WTC11 (cell line): ENCODE measurements around the gene DLGAP5. TPM values are rescaled to one million over a fixed set of nuclear protein-coding genes. Genes with fewer than 3 reads are reported as not detected.

Experiments
- ATAC-seq: fragments of 200-7000 bp; cut with Tn5 transposase; 2 replicates; pipeline ENCODE4 v1.10.0; 2021; ENCODE audit warnings: mild to moderate bottlenecking, moderate library complexity
- CTCF ChIA-PET: fragments of 300-600 bp; sonication (Branson Sonifier 250); formaldehyde crosslinking; loops from one replicate; lab custom pipeline; 2021; ENCODE audit warnings: antibody characterized with exemption; lab: Charles Lee
- POLR2A ChIA-PET: fragments of 350-600 bp; sonication (Branson Sonifier 250); formaldehyde crosslinking; loops from one replicate; lab custom pipeline; 2021; ENCODE audit warnings: antibody characterized with exemption; lab: Charles Lee
- DNase-seq: peaks from one replicate; pipeline ENCODE4 v3.0.0; 2021; ENCODE audit warnings: low spot score
- H3K27ac Mint-ChIP-seq: 2 replicates; pipeline ENCODE4 v1.8.0; 2021; ENCODE audit warnings: mixed read lengths
- H3K27me3 Mint-ChIP-seq: 2 replicates; pipeline ENCODE4 v1.8.0; 2021; ENCODE audit warnings: low read depth, mild to moderate bottlenecking, moderate library complexity, mixed read lengths
- H3K36me3 Mint-ChIP-seq: 2 replicates; pipeline ENCODE4 v1.8.0; 2021; ENCODE audit warnings: mixed read lengths
- H3K4me1 Mint-ChIP-seq: 2 replicates; pipeline ENCODE4 v1.8.0; 2022; ENCODE audit warnings: mixed read lengths
- H3K4me3 Mint-ChIP-seq: 2 replicates; pipeline ENCODE4 v1.8.0; 2021; ENCODE audit warnings: mild to moderate bottlenecking, moderate library complexity, mixed read lengths
- H3K9me3 Mint-ChIP-seq: 2 replicates; pipeline ENCODE4 v1.8.0; 2021; ENCODE audit warnings: mixed read lengths
- AR ChIP-seq: fragments of 250-450 bp; sonication (Bioruptor Pico); IDR thresholded peaks from 2 replicates; pipeline ENCODE4 v1.9.0; 2021; ENCODE audit warnings: mild to moderate bottlenecking
- CBFB ChIP-seq: sonication (generic); formaldehyde crosslinking; IDR thresholded peaks from 2 replicates; pipeline ENCODE4 v1.8.1; 2022; ENCODE audit warnings: mild to moderate bottlenecking, low read depth, missing genetic modification reagents
- ELF4 ChIP-seq: sonication (generic); formaldehyde crosslinking; IDR thresholded peaks from 2 replicates; pipeline ENCODE4 v1.8.1; 2022; ENCODE audit warnings: low read depth, mild to moderate bottlenecking, moderate library complexity, missing genetic modification reagents
- ESRRA ChIP-seq: sonication (generic); formaldehyde crosslinking; IDR thresholded peaks from 2 replicates; pipeline ENCODE4 v1.8.1; 2022; ENCODE audit warnings: mild to moderate bottlenecking, missing genetic modification reagents, borderline replicate concordance
- JAZF1 ChIP-seq: fragments of 250-450 bp; sonication (Bioruptor Pico); IDR thresholded peaks from 2 replicates; pipeline ENCODE4 v1.9.0; 2021; ENCODE audit warnings: moderate library complexity, mild to moderate bottlenecking, inconsistent platforms
- NFYB ChIP-seq: sonication (generic); formaldehyde crosslinking; conservative IDR thresholded peaks from 2 replicates; pipeline ENCODE4 v1.8.0; 2022; ENCODE audit warnings: low read depth, missing genetic modification reagents
- NR3C1 ChIP-seq: sonication (generic); formaldehyde crosslinking; conservative IDR thresholded peaks from 2 replicates; pipeline ENCODE4 v1.8.1; 2023; ENCODE audit warnings: low read depth, mild to moderate bottlenecking, missing genetic modification reagents
- ZBTB21 ChIP-seq: sonication (generic); formaldehyde crosslinking; IDR thresholded peaks from 2 replicates; pipeline ENCODE4 v1.8.1; 2023; ENCODE audit warnings: mild to moderate bottlenecking, missing genetic modification reagents, borderline replicate concordance
- ZBTB43 ChIP-seq: sonication (generic); formaldehyde crosslinking; IDR thresholded peaks from 2 replicates; pipeline ENCODE4 v1.8.1; 2023; ENCODE audit warnings: mild to moderate bottlenecking, missing genetic modification reagents
- ZNF121 ChIP-seq: sonication (generic); formaldehyde crosslinking; IDR thresholded peaks from 2 replicates; pipeline ENCODE4 v1.8.0; 2023; ENCODE audit warnings: missing genetic modification reagents
- ZNF512 ChIP-seq: sonication (generic); formaldehyde crosslinking; IDR thresholded peaks from 2 replicates; pipeline ENCODE4 v1.8.1; 2022; ENCODE audit warnings: missing genetic modification reagents, borderline replicate concordance
- ZNF532 ChIP-seq: fragments of 250-450 bp; sonication (Bioruptor Pico); IDR thresholded peaks from 2 replicates; pipeline ENCODE4 v1.9.0; 2021; ENCODE audit warnings: mild to moderate bottlenecking, borderline replicate concordance
- ZSCAN18 ChIP-seq: fragments of 250-450 bp; sonication (Bioruptor Pico); IDR thresholded peaks from 2 replicates; pipeline ENCODE4 v2.1.2; 2022; ENCODE audit warnings: mild to moderate bottlenecking, moderate library complexity
- total RNA-seq: library from RNA; stranded (reverse); gene quantifications from 3 replicates; pipeline ENCODE4 v1.2.3, GENCODE V29; 2021
- TF ChIP-seq, protein P1 (sequence below): fragments of 250-450 bp; sonication (Bioruptor Pico); IDR thresholded peaks from 2 replicates; pipeline ENCODE4 v1.9.0; 2021; ENCODE audit warnings: mild to moderate bottlenecking
- TF ChIP-seq, protein P2 (sequence below): fragments of 250-450 bp; sonication (Bioruptor Pico); conservative IDR thresholded peaks from 2 replicates; pipeline ENCODE4 v1.9.0; 2021; ENCODE audit warnings: mild to moderate bottlenecking

The DLGAP5 gene
- total RNA-seq, 1 experiment from 2014 or later: 141 TPM

GRCh38 chr14:55115861-55116245 lies 75.5 kb downstream of the DLGAP5 start (continued):
- TF ChIP-seq ZBTB43 (CRISPR knock-in tag): no peak
- no peak for TF ChIP-seq CBFB (CRISPR knock-in tag)

DNA sequence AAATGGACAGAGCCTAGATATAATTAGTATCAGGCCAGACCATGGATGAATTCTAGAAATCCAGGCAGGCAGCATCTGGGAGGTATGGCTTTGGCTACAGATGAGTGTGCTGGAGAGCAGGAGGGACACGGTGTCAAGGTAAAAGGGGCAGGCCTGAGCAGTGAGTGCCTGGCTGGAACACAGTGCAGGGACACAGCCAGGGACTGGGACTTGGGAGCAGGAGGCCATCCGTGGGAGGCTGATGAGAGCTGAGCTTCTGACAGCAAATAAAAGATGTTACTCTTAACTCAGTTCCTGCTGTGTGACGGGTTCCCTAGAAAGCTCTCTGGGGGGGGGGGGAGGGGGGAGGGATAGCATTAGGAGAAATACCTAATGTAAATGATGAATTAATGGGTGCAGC lies 75.9 kb downstream of the DLGAP5 start:
- H3K27me3 Mint-ChIP-seq: peaks cover 2% of the 10 kb centered on the region; the same call in 1 of the 2 replicates
- no peak for DNase-seq
- no peak overlapping the region for H3K27ac Mint-ChIP-seq
- CTCF ChIA-PET: interaction anchor here (0.6 kb wide), 1 partner anchor 1026 kb away, joined by 3 read pairs; no protein-coding TSS in a partner anchor
- POLR2A ChIA-PET: no interaction called here
- no peaks in the 10 kb centered on the region for H3K9me3 Mint-ChIP-seq
- TF ChIP-seq ZNF121 (CRISPR knock-in tag) (peak; percentile 56; the same call in 1 of the 2 replicates), ELF4 (no peak), NFYB (CRISPR knock-in tag) (no peak)
- H3K4me1 Mint-ChIP-seq: no peaks in the 10 kb centered on the region
- no peaks in the 10 kb centered on the region for H3K36me3 Mint-ChIP-seq
- ATAC-seq: no peak
- no peak overlapping the region for H3K4me3 Mint-ChIP-seq

DNA sequence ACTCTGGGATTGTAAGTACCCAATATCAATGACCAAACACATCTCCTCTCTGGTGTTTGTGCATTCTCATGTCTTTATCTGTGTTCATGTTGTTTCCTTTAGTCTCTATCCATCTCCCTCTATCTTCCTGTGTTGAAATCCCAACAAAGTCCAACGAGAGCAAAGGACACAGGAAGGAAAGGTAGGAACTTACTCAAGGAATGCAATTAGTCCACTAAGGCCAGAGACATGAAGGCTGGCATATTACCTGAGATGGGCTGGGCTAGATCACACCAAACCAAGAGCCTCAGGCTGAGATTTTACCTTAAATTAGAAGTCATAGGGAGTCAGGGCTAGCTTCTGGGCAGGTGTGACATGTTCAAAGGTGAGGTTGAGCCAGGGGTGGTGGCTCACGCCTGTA lies 76.7 kb downstream of the DLGAP5 start:
- Mint-ChIP-seq H3K27ac (no peak overlapping the region), H3K9me3 (no peaks in the 10 kb centered on the region), H3K27me3 (peaks cover 2% of the 10 kb centered on the region; the same call in 1 of the 2 replicates), H3K4me3 (no peak overlapping the region), H3K36me3 (no peaks in the 10 kb centered on the region), H3K4me1 (no peaks in the 10 kb centered on the region)
- ATAC-seq: no peak
- CTCF ChIA-PET: no interaction called here
- DNase-seq: no peak
- POLR2A ChIA-PET: no interaction called here
- TF ChIP-seq ZBTB21 (CRISPR knock-in tag): no peak
- TF ChIP-seq ESRRA (CRISPR knock-in tag): no peak
- no peak for TF ChIP-seq ZBTB43 (CRISPR knock-in tag)
- TF ChIP-seq, protein P1, sequence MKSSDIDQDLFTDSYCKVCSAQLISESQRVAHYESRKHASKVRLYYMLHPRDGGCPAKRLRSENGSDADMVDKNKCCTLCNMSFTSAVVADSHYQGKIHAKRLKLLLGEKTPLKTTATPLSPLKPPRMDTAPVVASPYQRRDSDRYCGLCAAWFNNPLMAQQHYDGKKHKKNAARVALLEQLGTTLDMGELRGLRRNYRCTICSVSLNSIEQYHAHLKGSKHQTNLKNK (CRISPR knock-in tag): no peak
- TF ChIP-seq, protein P2, sequence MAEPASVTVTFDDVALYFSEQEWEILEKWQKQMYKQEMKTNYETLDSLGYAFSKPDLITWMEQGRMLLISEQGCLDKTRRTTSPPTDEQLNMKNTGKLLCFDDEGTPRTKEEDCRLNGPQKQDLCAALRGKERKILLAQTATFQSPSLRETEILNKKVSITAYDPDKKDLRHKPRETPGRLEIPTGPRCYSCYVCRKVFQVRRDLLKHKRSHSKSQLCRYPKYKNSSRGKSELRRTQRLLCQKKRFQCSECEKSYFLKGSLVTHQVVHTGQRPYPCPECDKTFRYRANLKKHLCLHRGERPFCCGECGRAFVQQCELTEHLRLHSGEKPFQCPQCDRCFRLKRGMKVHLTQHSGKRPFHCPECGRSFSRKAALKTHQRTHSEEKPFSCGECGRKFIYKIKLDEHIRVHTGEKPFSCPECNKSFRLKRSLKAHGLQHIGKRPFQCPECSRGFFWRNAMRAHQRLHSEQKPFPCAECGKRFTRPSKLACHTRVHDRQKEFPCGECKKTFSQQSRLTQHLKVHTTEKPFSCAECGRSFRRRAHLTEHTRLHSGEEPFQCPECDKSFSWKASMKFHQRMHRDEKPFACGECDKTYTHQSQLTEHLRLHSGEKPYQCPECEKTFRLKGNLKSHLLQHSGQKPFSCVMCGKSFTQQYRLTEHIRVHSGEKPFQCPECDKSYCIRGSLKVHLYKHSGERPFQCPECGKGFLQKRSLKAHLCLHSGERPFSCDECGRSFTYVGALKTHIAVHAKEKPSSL (CRISPR knock-in tag): no peak
- TF ChIP-seq JAZF1 (CRISPR knock-in tag): no peak
- no peak for TF ChIP-seq ZNF121 (CRISPR knock-in tag)
- TF ChIP-seq ZNF532 (CRISPR knock-in tag): no peak
- no peak for TF ChIP-seq ZNF512
- no peak for TF ChIP-seq AR (CRISPR knock-in tag)
- no peak for TF ChIP-seq NR3C1
- no peak for TF ChIP-seq ZSCAN18 (CRISPR knock-in tag)
